Ovary (tissue), 9 donors: ENCODE results near the gene FGF19. TPM values are rescaled to one million over a fixed set of nuclear protein-coding genes. Genes with fewer than 3 reads are reported as not detected.

Experiments used
- DNase-seq, 5 donors: peaks; one replicate each; pipeline ENCODE4 v3.0.0-alpha.2; 2019 to 2020
- H3K27ac ChIP-seq, 2 donors: fragments of 200-600 bp; one replicate each; pipeline versions ENCODE4 v1.5.1 to v1.8.0; 2019 to 2022
- H3K27me3 ChIP-seq: fragments of 200-600 bp; one replicate; pipeline ENCODE4 v1.8.0; 2022
- H3K36me3 ChIP-seq: fragments of 200-600 bp; sonication (generic); one replicate; pipeline ENCODE4 v1.5.1; 2019
- H3K4me1 ChIP-seq: one replicate; pipeline ENCODE4 v1.8.1; 2013; ENCODE audit warnings: mild to moderate bottlenecking, moderate library complexity; ENCODE audit not compliant: insufficient read depth
- H3K4me3 ChIP-seq: fragments of 200-600 bp; sonication (generic); one replicate; pipeline ENCODE4 v1.5.1; 2017
- H3K9me3 ChIP-seq, 2 donors: fragments of 200-600 bp in 1 of 2; sonication (generic) in 1 of 2; one replicate each; pipeline versions ENCODE4 v1.5.1 to v1.8.1; 2013 to 2019; ENCODE audit warnings: mild to moderate bottlenecking in 1 of 2, moderate library complexity in 1 of 2
- EP300 ChIP-seq: sonication (generic); formaldehyde crosslinking; IDR thresholded peaks from one replicate; pipeline ENCODE4 v1.6.1; 2017; ENCODE audit warnings: antibody characterized with exemption
- POLR2A ChIP-seq: fragments of 450-650 bp; IDR thresholded peaks from one replicate; pipeline ENCODE4 v1.6.1; 2017; ENCODE audit warnings: antibody characterized with exemption, mild to moderate bottlenecking, moderate library complexity
- WGBS, 3 donors: extraction: QIAGEN DNeasy Blood & Tissue Kit in 1 of 3; methylation state at CpG; one replicate each; pipeline versions ENCODE4 v1.1.5 to v1.1.7; 2013 to 2017; 5-methylcytosine and 5-hydroxymethylcytosine counted together
- intact Hi-C, 4 donors: fragments of 100-400 bp; cut with DNase I; formaldehyde crosslinking; loops; one replicate each; pipeline versions ENCODE4 v1.11.0 to v1.15.1; 2022 to 2023
- polyA plus RNA-seq, 2 donors: library from polyadenylated mRNA; stranded (reverse); fragments of 200-250 nt in 1 of 2; fragments of 350-450 nt in 1 of 2; fragmentation: Illumina TruSeq in 1 of 2; extraction: RNeasy Lipid Tissue Mini Kit (QIAGEN cat#74804) in 1 of 2; gene quantifications; one replicate each; pipeline ENCODE4 v1.2.3, GENCODE V29; 2013 to 2014
- total RNA-seq, 7 donors: library from RNA; depleted of rRNA in 2 of 7; stranded (reverse); fragments of >200 nt in 2 of 7; fragmentation: NEBNext Ultra II Directional in 3 of 7; extraction: Animal tissue kit (Norgen Biotek cat#: 25700) in 3 of 7; gene quantifications; one replicate each; pipeline versions ENCODE4 v1.1.0 to v1.2.4, GENCODE V29; 2016 to 2023
- TF ChIP-seq, protein P1 (sequence below), 3 donors: fragments of 450-650 bp in 2 of 3; fragments of 200-600 bp in 1 of 3; IDR thresholded peaks; one replicate each; pipeline versions ENCODE4 v1.5.1 to v1.8.0; 2016 to 2022; ENCODE audit warnings: antibody characterized with exemption in 3 of 3, mild to moderate bottlenecking in 1 of 3
- donor health status: DM: no; HTN: no; CAD: no; lungs with moderate emphysema.
- donor health status: DM: no; HTN: no; CAD: no.
- donor health status: Bipolar disorder and iron deficiency.
- donor health status: DM: yes; HTN: yes; CAD: no.
- donor health status: DM: no; HTN: no; CAD: no.
- donor health status: DM: yes; HTN: yes; CAD: no.

FGF19 gene
- total and polyA plus RNA-seq, 9 donors = 0.31 TPM; not detected in 8

DNA sequence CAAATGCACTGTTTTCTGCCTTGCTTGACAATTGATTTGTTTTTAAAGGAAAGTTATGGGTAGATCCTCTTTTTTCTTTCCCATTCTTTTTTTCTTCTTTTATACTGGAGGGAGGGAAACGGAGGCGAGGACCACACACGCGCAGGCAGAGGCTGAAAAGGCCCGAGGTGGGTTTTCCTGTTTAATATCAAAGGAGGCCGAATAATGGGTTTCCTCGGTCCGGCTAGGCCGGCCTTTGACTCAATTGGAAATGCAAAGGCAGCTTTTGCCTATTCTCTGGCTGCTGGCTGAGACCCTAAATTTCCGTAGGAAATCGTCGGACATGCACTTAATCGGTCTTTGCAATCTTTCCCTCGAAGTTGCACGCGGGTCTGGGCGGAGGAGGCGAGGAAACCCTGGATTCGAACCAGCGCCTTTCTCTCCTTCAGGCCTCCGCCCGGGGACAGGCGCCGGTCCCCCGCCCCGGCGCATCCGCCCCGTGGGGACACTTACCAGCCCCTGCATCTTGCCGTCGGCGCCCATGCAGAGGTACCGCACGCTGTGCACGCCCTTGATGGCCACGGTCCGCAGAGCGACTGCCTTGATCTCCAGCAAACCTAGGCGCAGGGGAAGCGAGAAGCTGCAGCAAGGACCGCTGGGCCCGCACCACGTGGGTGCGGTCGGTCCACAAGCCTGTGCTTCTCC, 911 bp downstream of the FGF19 start:
- no peaks in the 10 kb centered on the region for H3K9me3 ChIP-seq
- H3K4me1 ChIP-seq = no peaks in the 10 kb centered on the region
- no peaks in the 10 kb centered on the region for H3K27me3 ChIP-seq
- H3K27ac ChIP-seq = no peak overlapping the region
- H3K36me3 ChIP-seq = no peaks in the 10 kb centered on the region
- H3K4me3 ChIP-seq = no peak overlapping the region
- TF ChIP-seq, protein P1, sequence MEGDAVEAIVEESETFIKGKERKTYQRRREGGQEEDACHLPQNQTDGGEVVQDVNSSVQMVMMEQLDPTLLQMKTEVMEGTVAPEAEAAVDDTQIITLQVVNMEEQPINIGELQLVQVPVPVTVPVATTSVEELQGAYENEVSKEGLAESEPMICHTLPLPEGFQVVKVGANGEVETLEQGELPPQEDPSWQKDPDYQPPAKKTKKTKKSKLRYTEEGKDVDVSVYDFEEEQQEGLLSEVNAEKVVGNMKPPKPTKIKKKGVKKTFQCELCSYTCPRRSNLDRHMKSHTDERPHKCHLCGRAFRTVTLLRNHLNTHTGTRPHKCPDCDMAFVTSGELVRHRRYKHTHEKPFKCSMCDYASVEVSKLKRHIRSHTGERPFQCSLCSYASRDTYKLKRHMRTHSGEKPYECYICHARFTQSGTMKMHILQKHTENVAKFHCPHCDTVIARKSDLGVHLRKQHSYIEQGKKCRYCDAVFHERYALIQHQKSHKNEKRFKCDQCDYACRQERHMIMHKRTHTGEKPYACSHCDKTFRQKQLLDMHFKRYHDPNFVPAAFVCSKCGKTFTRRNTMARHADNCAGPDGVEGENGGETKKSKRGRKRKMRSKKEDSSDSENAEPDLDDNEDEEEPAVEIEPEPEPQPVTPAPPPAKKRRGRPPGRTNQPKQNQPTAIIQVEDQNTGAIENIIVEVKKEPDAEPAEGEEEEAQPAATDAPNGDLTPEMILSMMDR (IDR thresholded peaks at IDR 0.05) = no peak
- TF ChIP-seq EP300 (no peak), POLR2A (no peak)
- DNase-seq = no peak
- intact Hi-C loops = loop anchor here in 2 of 4 donors (10.0 kb wide), 1 partner anchor 182 kb away; no protein-coding TSS in a partner anchor
- WGBS, 3 donors = 3 to 6% (median 5%) methylated on average over 45 of the region's 45 CpGs

DNA sequence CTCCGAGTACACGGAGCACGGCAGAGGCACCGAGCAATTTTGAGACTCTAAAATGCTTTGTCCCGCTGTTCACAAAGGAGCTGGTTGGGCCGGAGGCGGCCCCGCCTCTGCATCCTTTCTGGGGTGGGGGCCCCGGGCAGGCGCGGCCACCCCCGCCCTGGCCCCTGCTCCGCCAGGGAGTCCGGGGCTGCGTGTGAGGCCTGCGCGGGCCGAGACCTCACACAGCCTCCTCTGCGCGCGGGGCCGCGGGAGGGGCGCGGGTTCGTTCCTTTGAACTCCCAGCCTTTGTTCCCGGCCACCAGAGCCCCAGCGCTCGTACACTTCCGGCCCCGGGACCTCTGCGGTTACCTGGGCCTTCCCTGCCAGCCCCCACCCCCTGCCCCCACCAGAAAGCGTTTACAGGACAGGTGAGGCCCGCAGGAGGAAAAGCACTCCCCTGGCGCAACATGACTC, 1.6 kb downstream of the FGF19 start:
- TF ChIP-seq POLR2A = no peak
- TF ChIP-seq, protein P1 (IDR thresholded peaks at IDR 0.05) = no peak
- TF ChIP-seq EP300 = no peak
- H3K36me3 ChIP-seq = no peaks in the 10 kb centered on the region
- H3K4me1 ChIP-seq = no peaks in the 10 kb centered on the region
- H3K9me3 ChIP-seq = no peaks in the 10 kb centered on the region
- 1 to 10% (median 2%) methylated on average over 34 to 35 of the region's 35 CpGs for WGBS, 3 donors
- intact Hi-C loops = loop anchor here in 2 of 4 donors (10.0 kb wide), 1 partner anchor 183 kb away; no protein-coding TSS in a partner anchor
- no peak overlapping the region for H3K4me3 ChIP-seq
- no peak overlapping the region for H3K27ac ChIP-seq
- no peaks in the 10 kb centered on the region for H3K27me3 ChIP-seq
- DNase-seq = no peak

DNA sequence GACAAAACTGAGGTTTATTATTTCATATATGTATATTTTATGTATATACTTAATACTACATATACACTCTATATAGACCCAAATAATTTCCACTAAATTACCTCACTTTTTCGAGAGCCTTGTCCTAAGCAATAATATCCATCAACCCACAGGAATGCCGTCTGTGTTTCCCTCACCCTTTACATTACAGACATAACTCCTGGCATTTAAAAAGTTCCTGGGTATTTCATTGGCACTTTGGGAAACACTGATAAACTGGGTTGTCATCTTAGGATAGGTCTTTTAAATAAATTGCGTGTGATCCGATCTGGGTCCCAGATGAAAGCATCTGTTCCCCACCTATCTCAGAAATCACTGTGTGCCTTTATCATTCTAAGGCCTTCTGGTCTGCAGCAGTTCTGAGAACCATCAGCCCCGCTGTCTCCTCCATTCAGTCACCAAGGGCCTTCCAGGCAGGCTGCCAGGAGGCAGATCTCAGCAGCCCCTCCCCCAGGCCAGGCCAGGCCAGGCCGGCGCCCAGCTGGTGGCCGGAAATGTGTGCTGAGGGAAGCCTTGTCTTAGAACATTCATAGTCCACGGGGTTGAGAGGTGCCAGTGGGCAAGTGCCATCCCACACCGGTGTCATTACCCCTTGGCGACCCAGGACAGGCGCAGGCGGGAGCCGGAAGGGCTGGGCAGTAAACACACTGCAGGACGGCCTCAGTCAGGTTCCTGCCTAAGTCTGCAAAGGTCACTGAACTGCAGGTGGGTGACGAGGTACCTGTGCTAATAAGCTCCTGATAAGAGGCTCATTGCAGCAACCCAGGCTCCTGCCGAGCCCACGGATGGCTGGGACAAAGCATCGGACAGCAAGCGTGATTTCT, 3.3 kb downstream of the FGF19 start:
- Histone ChIP-seq H3K4me1 (no peaks in the 10 kb centered on the region), H3K36me3 (no peaks in the 10 kb centered on the region), H3K27me3 (no peaks in the 10 kb centered on the region), H3K4me3 (no peak overlapping the region), H3K9me3 (no peaks in the 10 kb centered on the region), H3K27ac (no peak overlapping the region)
- TF ChIP-seq POLR2A (no peak), EP300 (no peak)
- TF ChIP-seq, protein P1 (IDR thresholded peaks at IDR 0.05) = no peak
- intact Hi-C loops = loop anchor here in 2 of 4 donors (10.0 kb wide), 1 partner anchor 184 kb away; no protein-coding TSS in a partner anchor
- 26 to 31% (median 30%) methylated on average over 20 of the region's 20 CpGs for WGBS, 3 donors
- DNase-seq = peak in 1 of 5 donors; percentile 44

DNA sequence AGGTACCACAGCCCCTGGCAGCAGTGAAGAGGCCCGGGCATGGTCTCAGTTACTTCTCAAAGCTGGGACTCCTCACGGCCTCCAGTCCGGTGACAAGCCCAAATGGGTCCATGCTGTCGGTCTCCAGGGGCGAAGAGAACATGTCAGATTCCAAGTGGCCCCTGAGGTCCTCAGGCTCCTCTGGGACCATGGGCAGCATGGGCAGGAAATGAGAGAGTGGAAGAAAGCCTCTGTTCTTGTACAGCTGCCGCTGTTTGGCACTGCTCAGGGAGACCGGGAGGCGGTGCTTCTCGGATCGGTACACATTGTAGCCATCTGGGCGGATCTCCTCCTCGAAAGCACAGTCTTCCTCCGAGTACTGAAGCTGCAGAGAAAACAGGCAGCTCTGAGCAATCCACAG, 4.6 kb downstream of the FGF19 start:
- Histone ChIP-seq H3K4me3 (no peak overlapping the region), H3K9me3 (no peaks in the 10 kb centered on the region), H3K4me1 (no peaks in the 10 kb centered on the region), H3K36me3 (no peaks in the 10 kb centered on the region), H3K27ac (no peak overlapping the region), H3K27me3 (no peaks in the 10 kb centered on the region)
- intact Hi-C loops = no loop called here
- DNase-seq = no peak
- WGBS, 3 donors = 60 to 73% (median 68%) methylated on average over 13 of the region's 13 CpGs
- TF ChIP-seq POLR2A (no peak), EP300 (no peak)
- TF ChIP-seq, protein P1 (IDR thresholded peaks at IDR 0.05) = no peak
